CD14-positive monocyte (primary cell): Measurements from ENCODE around the gene PLA2G4D. TPM values are rescaled to one million over a fixed set of nuclear protein-coding genes. Genes with fewer than 3 reads are reported as not detected.

ENCODE experiments used
- DNase-seq, 3 donors: peaks; one replicate each; pipeline ENCODE4 v3.0.0-alpha.2; 2011 to 2022
- H2AFZ ChIP-seq: 2 replicates; pipeline ENCODE4 v1.6.0; 2012; ENCODE audit warnings: mild to moderate bottlenecking, low read depth, low read length, inconsistent platforms; ENCODE audit not compliant: insufficient read depth, poor library complexity, severe bottlenecking
- H3K27ac ChIP-seq, 2 donors: 1 replicate in 1 of 2; 2 replicates in 1 of 2; pipeline ENCODE4 v1.5.1; 2012 to 2013; ENCODE audit warnings: low read length in 2 of 2, control low read depth in 1 of 2, inconsistent platforms in 1 of 2, low read depth in 1 of 2, mild to moderate bottlenecking in 1 of 2
- H3K27me3 ChIP-seq, 2 donors: one replicate each; pipeline versions ENCODE4 v1.6.0 to v1.6.1; 2011 to 2013; ENCODE audit warnings: low read length in 2 of 2; ENCODE audit not compliant: control insufficient read depth in 2 of 2, insufficient read depth in 2 of 2
- H3K36me3 ChIP-seq, 2 donors: replicated peaks in 1 of 2; 1 replicate in 1 of 2; 2 replicates in 1 of 2; pipeline versions ENCODE4 v1.5.1 to v1.6.1; 2012 to 2013; ENCODE audit warnings: low read length in 2 of 2, control low read depth in 1 of 2, inconsistent platforms in 1 of 2, mild to moderate bottlenecking in 1 of 2; ENCODE audit not compliant: insufficient read depth in 2 of 2, control insufficient read depth in 1 of 2
- H3K4me1 ChIP-seq, 2 donors: 1 replicate in 1 of 2; 2 replicates in 1 of 2; pipeline versions ENCODE4 v1.5.1 to v1.6.1; 2012 to 2013; ENCODE audit warnings: low read length in 2 of 2, control low read depth in 1 of 2, inconsistent platforms in 1 of 2, mild to moderate bottlenecking in 1 of 2, moderate library complexity in 1 of 2; ENCODE audit not compliant: insufficient read depth in 2 of 2, control insufficient read depth in 1 of 2
- H3K4me2 ChIP-seq: replicated peaks from 2 replicates; pipeline ENCODE3; 2012; ENCODE audit warnings: low read length, moderate library complexity, mild to moderate bottlenecking; ENCODE audit not compliant: poor library complexity, severe bottlenecking; ENCODE audit errors: extremely low read depth
- H3K4me3 ChIP-seq, 3 experiments: fragments of 200-600 bp in 1 of 3; sonication (generic) in 1 of 3; replicated peaks in 1 of 3; 1 replicate in 2 of 3; 2 replicates in 1 of 3; pipeline ENCODE4 v1.5.1; 2011 to 2013; ENCODE audit warnings: low read length in 3 of 3, mild to moderate bottlenecking in 3 of 3, control low read depth in 2 of 3, low read depth in 2 of 3, inconsistent platforms in 1 of 3, moderate library complexity in 1 of 3
- H3K79me2 ChIP-seq: 2 replicates; pipeline ENCODE4 v1.6.0; 2012; ENCODE audit warnings: mild to moderate bottlenecking, control low read depth, inconsistent platforms, low read length, moderate library complexity; ENCODE audit not compliant: insufficient read depth
- H3K9ac ChIP-seq: 2 replicates; pipeline ENCODE4 v1.6.0; 2017; ENCODE audit warnings: low read length, mild to moderate bottlenecking; ENCODE audit not compliant: insufficient read depth, poor library complexity, severe bottlenecking
- H3K9me3 ChIP-seq, 2 donors: replicated peaks in 1 of 2; 1 replicate in 1 of 2; 2 replicates in 1 of 2; pipeline versions ENCODE4 v1.5.1 to v1.6.1; 2012 to 2013; ENCODE audit warnings: low read length in 2 of 2, control low read depth in 1 of 2; ENCODE audit not compliant: control insufficient read depth in 1 of 2, insufficient read depth in 1 of 2
- H4K20me1 ChIP-seq: 2 replicates; pipeline ENCODE4 v1.6.0; 2012; ENCODE audit warnings: mild to moderate bottlenecking, low read length, control low read depth, moderate library complexity; ENCODE audit not compliant: insufficient read depth
- H3K27ac Mint-ChIP-seq, 7 donors: one replicate each; pipeline ENCODE4 v1.8.0; 2020; ENCODE audit warnings: mild to moderate bottlenecking in 7 of 7, mixed read lengths in 7 of 7, moderate library complexity in 6 of 7, inconsistent platforms in 2 of 7
- H3K27me3 Mint-ChIP-seq, 3 donors: one replicate each; pipeline ENCODE4 v1.8.0; 2021 to 2022; ENCODE audit warnings: low read depth in 3 of 3, mild to moderate bottlenecking in 3 of 3, mixed read lengths in 3 of 3, moderate library complexity in 3 of 3, inconsistent platforms in 1 of 3
- H3K36me3 Mint-ChIP-seq, 2 donors: one replicate each; pipeline ENCODE4 v1.8.0; 2020; ENCODE audit warnings: mixed read lengths in 2 of 2, inconsistent platforms in 1 of 2, mild to moderate bottlenecking in 1 of 2
- H3K4me1 Mint-ChIP-seq: one replicate; pipeline ENCODE4 v1.8.0; 2020; ENCODE audit warnings: mild to moderate bottlenecking, mixed read lengths
- H3K4me3 Mint-ChIP-seq, 2 donors: one replicate each; pipeline ENCODE4 v1.8.0; 2020; ENCODE audit warnings: mild to moderate bottlenecking in 2 of 2, mixed read lengths in 2 of 2, moderate library complexity in 1 of 2
- H3K9me3 Mint-ChIP-seq, 7 donors: one replicate each; pipeline ENCODE4 v1.8.0; 2020 to 2022; ENCODE audit warnings: mixed read lengths in 7 of 7, mild to moderate bottlenecking in 6 of 7, moderate library complexity in 6 of 7, inconsistent platforms in 2 of 7
- CTCF ChIP-seq: fragments of 200-600 bp; IDR thresholded peaks from one replicate; pipeline ENCODE4 v1.8.0; 2022; ENCODE audit warnings: antibody characterized with exemption, mild to moderate bottlenecking
- WGBS: methylation state at CpG from one replicate; pipeline ENCODE4 v1.1.5; 2013; ENCODE audit warnings: missing lambda C conversion rate; ENCODE audit not compliant: insufficient coverage; 5-methylcytosine and 5-hydroxymethylcytosine counted together
- intact Hi-C, 2 donors: fragments of 100-400 bp; cut with micrococcal nuclease; formaldehyde crosslinking; loops; one replicate each; pipeline versions ENCODE4 v1.15.0 to v1.15.1; 2023
- polyA plus RNA-seq, 3 donors: library from polyadenylated mRNA; depleted of rRNA in 1 of 3; unstranded in 2 of 3; stranded (reverse) in 1 of 3; fragments of 300-500 nt in 2 of 3; fragments of >200 nt in 1 of 3; fragmentation: Illumina TruSeq in 2 of 3; gene quantifications; 1 replicate in 2 of 3; 2 replicates in 1 of 3; pipeline ENCODE4 v1.2.3, GENCODE V29; 2012 to 2021

PLA2G4D gene
- polyA plus RNA-seq, 3 donors, result not detected

DNA sequence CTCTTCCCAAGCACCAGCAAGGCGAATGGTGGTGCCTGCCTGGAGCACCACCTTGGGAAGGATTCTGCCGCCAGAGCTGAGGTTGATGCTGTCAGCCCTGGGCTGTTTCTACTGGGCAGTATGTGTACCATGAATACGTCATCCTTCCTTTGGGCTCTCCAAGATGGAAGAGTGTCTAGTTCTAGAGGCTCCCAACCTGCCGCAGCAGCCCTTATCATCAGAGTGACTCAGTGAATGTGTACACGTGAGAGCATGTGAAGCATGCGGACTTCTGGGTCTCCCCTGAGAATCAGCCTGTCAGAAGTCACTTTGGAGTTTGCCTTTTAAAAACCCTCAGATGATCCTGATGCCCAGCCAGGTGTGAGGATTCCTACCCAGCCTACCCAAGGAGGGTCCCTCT is 20.9 kb downstream of the PLA2G4D start:
- Mint-ChIP-seq H3K9me3 (peaks cover 0 to 2% (median 0%) of the 10 kb centered on the region in 7 donors), H3K27ac (no peak overlapping the region), H3K36me3 (no peaks in the 10 kb centered on the region), H3K4me1 (no peaks in the 10 kb centered on the region), H3K4me3 (no peak overlapping the region), H3K27me3 (peaks cover 0 to 4% (median 4%) of the 10 kb centered on the region in 3 donors)
- 95% methylated on average over 6 of the region's 6 CpGs for WGBS
- Histone ChIP-seq H3K36me3 (no peaks in the 10 kb centered on the region), H3K9ac (no peak overlapping the region), H3K79me2 (no peaks in the 10 kb centered on the region), H3K4me2 (no peak overlapping the region), H3K4me3 (no peak overlapping the region), H3K27me3 (no peaks in the 10 kb centered on the region), H4K20me1 (no peaks in the 10 kb centered on the region), H3K4me1 (no peaks in the 10 kb centered on the region), H2AFZ (no peak overlapping the region), H3K27ac (no peak overlapping the region), H3K9me3 (no peaks in the 10 kb centered on the region)
- DNase-seq, result no peak
- TF ChIP-seq CTCF, result no peak
- intact Hi-C loops, result no loop called here

- Mint-ChIP-seq H3K4me1 (no peaks in the 10 kb centered on the region), H3K9me3 (peaks cover 2 to 8% (median 6%) of the 10 kb centered on the region in 7 donors), H3K27me3 (peaks cover 0 to 4% (median 0%) of the 10 kb centered on the region in 3 donors), H3K4me3 (no peak overlapping the region), H3K36me3 (no peaks in the 10 kb centered on the region), H3K27ac (peak overlapping the region in 1 of 7 donors; percentile 63)
- Histone ChIP-seq H3K36me3 (no peaks in the 10 kb centered on the region), H3K79me2 (no peaks in the 10 kb centered on the region), H3K9me3 (no peaks in the 10 kb centered on the region), H3K4me1 (no peaks in the 10 kb centered on the region), H3K9ac (no peak overlapping the region), H3K4me2 (no peak overlapping the region), H3K27me3 (no peaks in the 10 kb centered on the region), H4K20me1 (no peaks in the 10 kb centered on the region), H3K27ac (no peak overlapping the region), H2AFZ (no peak overlapping the region), H3K4me3 (no peak overlapping the region)
- TF ChIP-seq CTCF, result no peak
- WGBS, result 87% methylated on average over 6 of the region's 11 CpGs
- no peak for DNase-seq
- intact Hi-C loops, result no loop called here
Measured at GRCh38 chr15:42072141-42072685, 22.1 kb downstream of the PLA2G4D start.
